NCI-H524 (cell line): ENCODE data around the gene TMEM18.

Experiments
- DNase-seq, 2 experiments: peaks; one replicate each; lab custom pipeline; 2025; lab: John Stamatoyannopoulos, UW

The TMEM18 gene

GRCh38 chr2:633371-633770 is 43.8 kb downstream of the TMEM18 start:
- DNase-seq: no peak

DNA sequence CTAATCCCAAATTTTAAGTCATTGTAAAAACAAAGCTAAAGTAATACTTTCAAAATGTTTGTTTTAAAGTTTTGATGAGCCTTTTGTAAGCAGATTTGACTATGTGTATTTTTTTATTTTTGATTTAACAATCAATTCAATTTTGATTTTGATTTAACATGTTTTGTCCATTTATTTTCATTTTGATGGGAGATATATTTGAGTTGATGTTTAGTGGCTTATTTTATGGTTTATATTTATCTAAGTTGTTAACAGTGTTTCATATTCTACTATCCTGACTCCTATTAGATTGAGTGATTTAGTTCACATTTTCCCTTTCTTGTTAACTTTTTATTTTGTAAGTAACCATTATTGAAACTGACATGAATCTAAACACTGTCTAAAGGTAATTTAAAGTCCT is 44.7 kb downstream of the TMEM18 start:
- no peak for DNase-seq

DNA sequence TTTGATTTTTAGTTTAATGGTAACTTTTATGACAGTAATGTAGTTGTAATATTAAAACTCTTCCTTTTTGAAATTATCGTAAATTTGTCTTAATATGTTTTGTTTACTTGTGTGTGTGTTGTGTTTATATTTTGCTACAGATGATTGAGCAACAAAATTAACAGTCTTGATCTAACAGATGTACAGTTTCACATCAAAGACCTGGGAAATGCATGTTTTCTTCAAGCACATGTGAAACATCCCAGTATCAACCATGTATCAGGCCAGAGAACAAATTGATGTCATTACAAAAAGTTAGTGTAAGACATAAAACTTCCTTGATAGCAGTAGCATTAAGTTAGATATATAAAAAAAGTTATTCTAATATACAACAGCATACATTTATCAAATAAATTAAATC is 45.5 kb downstream of the TMEM18 start:
- no peak for DNase-seq

GRCh38 chr2:630451-631320 is 46.5 kb downstream of the TMEM18 start:
- DNase-seq: no peak

- DNase-seq: no peak
Measured at GRCh38 chr2:629961-630360, 47.2 kb downstream of the TMEM18 start.

GRCh38 chr2:628651-629050 is 48.6 kb downstream of the TMEM18 start:
- DNase-seq: no peak

DNA sequence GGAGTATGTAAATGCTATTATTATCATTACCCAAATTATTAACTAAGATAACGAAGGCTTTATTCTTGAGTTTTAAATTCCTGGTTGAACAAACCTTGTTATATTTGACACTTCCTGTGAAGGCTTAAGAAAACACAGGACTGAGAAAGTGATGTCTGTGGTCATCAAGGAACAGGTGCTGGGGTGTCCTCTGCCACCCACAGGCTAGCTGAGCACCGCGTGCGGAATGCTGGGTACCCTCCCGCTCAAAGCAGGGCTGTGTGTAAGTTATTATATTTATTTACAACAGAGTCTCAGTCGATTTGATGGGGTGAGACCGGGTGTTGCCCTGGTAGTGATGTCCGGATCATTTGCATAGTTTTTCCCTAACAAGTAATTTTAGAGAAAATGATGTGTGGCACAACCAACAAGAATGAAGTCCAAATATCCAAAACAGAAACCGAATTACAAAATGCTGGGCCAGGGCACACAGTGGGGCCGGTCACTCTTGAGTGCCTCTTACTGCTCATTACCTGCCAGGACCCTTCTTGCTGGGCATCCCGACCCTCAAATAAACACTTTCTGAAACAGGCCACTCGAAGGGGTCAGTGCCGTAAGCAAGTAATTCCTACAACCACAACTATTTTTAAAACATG is 49.2 kb downstream of the TMEM18 start:
- DNase-seq: no peak

DNA sequence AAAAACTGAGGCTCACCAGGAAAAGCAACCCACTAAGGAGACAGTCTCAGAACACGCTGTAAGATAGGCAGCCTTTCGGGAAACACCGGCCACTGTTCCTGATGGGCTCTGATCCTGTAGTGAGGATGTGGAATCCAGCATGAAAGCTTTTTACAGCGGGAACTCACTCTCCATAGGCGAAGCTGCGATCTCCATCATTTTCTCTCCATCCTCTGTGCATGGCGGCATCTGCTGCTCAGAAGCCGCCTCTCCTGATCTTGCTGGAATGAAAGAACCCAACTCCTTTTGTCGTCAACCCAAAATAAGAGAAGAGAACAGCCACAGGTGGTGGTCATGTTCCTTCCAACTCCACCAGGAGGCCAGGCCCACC is 49.9 kb downstream of the TMEM18 start:
- DNase-seq: no peak

- no peak for DNase-seq
Measured at GRCh38 chr2:626491-627339, 50.5 kb downstream of the TMEM18 start.

- no peak for DNase-seq
Measured at GRCh38 chr2:625415-626333, 51.5 kb downstream of the TMEM18 start.

GRCh38 chr2:624551-625347 is 52.5 kb downstream of the TMEM18 start:
- no peak for DNase-seq

- no peak for DNase-seq
Measured at GRCh38 chr2:624096-624495, 53.1 kb downstream of the TMEM18 start.

- DNase-seq: no peak
Measured at GRCh38 chr2:623130-623922, 53.9 kb downstream of the TMEM18 start.

- DNase-seq: no peak
Measured at GRCh38 chr2:622357-622756, 54.8 kb downstream of the TMEM18 start.

DNA sequence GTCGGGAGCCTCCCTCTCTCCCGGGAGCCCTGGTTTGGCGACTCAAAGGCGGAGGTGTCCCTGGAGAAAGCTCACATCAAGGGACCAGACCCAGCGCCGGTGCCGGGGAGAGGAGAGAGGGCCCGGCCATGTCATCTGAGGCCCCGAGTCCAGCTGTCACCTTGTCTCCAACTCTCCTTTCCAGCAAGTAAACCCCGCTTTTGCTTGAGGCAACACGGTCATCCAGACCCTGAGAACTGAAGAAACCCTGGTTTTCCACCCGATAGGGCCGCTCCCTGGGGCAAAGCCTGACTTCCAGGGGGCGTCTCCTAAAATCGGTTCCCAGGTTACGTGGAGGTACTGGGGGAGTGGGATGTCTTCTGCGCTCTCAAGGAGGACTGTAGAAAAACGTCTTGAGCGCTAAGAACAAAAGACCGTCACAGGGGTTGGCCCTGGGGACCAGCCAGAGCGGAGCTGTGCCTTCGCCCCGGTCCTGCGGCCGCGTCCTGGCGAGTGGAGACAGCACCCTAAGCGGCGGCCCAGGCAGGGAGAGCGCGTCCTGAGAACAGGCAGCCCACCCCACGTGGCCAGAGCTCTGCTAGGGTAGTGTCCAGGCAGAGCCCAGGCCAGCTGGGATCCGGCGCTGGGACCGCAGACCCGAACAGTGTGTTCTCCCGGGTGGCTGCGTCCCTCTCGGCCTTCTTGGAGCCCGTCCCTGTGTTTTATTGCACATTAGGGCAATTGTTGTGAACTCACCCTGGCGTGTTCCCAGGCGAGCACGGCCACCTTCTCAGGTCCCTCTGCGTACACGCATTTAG is 55.7 kb downstream of the TMEM18 start:
- no peak for DNase-seq

GRCh38 chr2:620471-621302 is 56.5 kb downstream of the TMEM18 start:
- DNase-seq: no peak

GRCh38 chr2:620004-620403 is 57.2 kb downstream of the TMEM18 start:
- no peak for DNase-seq

GRCh38 chr2:618422-618990 is 58.7 kb downstream of the TMEM18 start:
- DNase-seq: no peak
